Ascending aorta (tissue), 2 donors: ENCODE data around the gene PANX2. TPM values are rescaled to one million over a fixed set of nuclear protein-coding genes. Genes with fewer than 3 reads are reported as not detected.

ENCODE experiments used
- DNase-seq, 2 donors: peaks; one replicate each; pipeline ENCODE4 v3.0.0-alpha.2; 2019; ENCODE audit warnings: low spot score in 2 of 2
- H3K27ac ChIP-seq, 2 donors: fragments of 200-600 bp; sonication (generic); one replicate each; pipeline ENCODE4 v1.5.1; 2016 to 2017; ENCODE audit warnings: mild to moderate bottlenecking in 1 of 2
- H3K27me3 ChIP-seq: fragments of 200-600 bp; sonication (generic); one replicate; pipeline ENCODE4 v1.5.1; 2017
- H3K36me3 ChIP-seq, 2 donors: fragments of 200-600 bp; sonication (generic); one replicate each; pipeline ENCODE4 v1.5.1; 2016
- H3K4me1 ChIP-seq, 2 donors: fragments of 200-600 bp; sonication (generic); one replicate each; pipeline ENCODE4 v1.5.1; 2016 to 2017; ENCODE audit warnings: mild to moderate bottlenecking in 1 of 2
- H3K4me3 ChIP-seq, 2 donors: fragments of 200-600 bp; sonication (generic); one replicate each; pipeline ENCODE4 v1.5.1; 2016 to 2017; ENCODE audit warnings: mild to moderate bottlenecking in 1 of 2
- H3K9me3 ChIP-seq, 2 donors: fragments of 200-600 bp; sonication (generic); one replicate each; pipeline ENCODE4 v1.5.1; 2016
- intact Hi-C: fragments of 100-400 bp; cut with DNase I; formaldehyde crosslinking; loops from one replicate; pipeline ENCODE4 v1.15.1; 2023
- total RNA-seq: library from RNA; depleted of rRNA; stranded (reverse); fragments of >200 nt; gene quantifications from one replicate; pipeline ENCODE4 v1.1.0, GENCODE V29; 2016
- TF ChIP-seq, protein P1 (sequence below), 3 experiments: fragments of 200-600 bp in 2 of 3; fragments of 450-650 bp in 1 of 3; sonication (generic) in 2 of 3; IDR thresholded peaks; one replicate each; pipeline ENCODE4 v1.5.1; 2016 to 2019; ENCODE audit warnings: antibody characterized with exemption in 3 of 3, mild to moderate bottlenecking in 1 of 3, moderate library complexity in 1 of 3

Gene PANX2, protein sequence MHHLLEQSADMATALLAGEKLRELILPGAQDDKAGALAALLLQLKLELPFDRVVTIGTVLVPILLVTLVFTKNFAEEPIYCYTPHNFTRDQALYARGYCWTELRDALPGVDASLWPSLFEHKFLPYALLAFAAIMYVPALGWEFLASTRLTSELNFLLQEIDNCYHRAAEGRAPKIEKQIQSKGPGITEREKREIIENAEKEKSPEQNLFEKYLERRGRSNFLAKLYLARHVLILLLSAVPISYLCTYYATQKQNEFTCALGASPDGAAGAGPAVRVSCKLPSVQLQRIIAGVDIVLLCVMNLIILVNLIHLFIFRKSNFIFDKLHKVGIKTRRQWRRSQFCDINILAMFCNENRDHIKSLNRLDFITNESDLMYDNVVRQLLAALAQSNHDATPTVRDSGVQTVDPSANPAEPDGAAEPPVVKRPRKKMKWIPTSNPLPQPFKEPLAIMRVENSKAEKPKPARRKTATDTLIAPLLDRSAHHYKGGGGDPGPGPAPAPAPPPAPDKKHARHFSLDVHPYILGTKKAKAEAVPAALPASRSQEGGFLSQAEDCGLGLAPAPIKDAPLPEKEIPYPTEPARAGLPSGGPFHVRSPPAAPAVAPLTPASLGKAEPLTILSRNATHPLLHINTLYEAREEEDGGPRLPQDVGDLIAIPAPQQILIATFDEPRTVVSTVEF
- 0.32 TPM for total RNA-seq

- Histone ChIP-seq H3K27ac (no peak within 1 kb of the TSS), H3K27me3 (no peaks in the 10 kb centered on the region), H3K9me3 (no peaks in the 10 kb centered on the region), H3K4me1 (peaks cover 4 to 5% of the 10 kb centered on the region in 2 donors), H3K4me3 (peak within 1 kb of the TSS; percentile 68 to 69), H3K36me3 (no peaks in the 10 kb centered on the region)
- TF ChIP-seq, protein P1, sequence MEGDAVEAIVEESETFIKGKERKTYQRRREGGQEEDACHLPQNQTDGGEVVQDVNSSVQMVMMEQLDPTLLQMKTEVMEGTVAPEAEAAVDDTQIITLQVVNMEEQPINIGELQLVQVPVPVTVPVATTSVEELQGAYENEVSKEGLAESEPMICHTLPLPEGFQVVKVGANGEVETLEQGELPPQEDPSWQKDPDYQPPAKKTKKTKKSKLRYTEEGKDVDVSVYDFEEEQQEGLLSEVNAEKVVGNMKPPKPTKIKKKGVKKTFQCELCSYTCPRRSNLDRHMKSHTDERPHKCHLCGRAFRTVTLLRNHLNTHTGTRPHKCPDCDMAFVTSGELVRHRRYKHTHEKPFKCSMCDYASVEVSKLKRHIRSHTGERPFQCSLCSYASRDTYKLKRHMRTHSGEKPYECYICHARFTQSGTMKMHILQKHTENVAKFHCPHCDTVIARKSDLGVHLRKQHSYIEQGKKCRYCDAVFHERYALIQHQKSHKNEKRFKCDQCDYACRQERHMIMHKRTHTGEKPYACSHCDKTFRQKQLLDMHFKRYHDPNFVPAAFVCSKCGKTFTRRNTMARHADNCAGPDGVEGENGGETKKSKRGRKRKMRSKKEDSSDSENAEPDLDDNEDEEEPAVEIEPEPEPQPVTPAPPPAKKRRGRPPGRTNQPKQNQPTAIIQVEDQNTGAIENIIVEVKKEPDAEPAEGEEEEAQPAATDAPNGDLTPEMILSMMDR (IDR thresholded peaks at IDR 0.05), result no peak
- DNase-seq, result no peak
- intact Hi-C loops, result no loop called here
Measured at GRCh38 chr22:50170453-50171318, at the start of gene PANX2. Gene PANX2 (plus strand): TSS chr22:50170731. CDS start chr22:50170731, 0 bp downstream.

- no peak for DNase-seq
- TF ChIP-seq, protein P1 (IDR thresholded peaks at IDR 0.05), result no peak
- peaks cover 0 to 9% of the 10 kb centered on the region in 2 donors for H3K4me1 ChIP-seq
- no peaks in the 10 kb centered on the region for H3K36me3 ChIP-seq
- peaks cover 13 to 17% of the 10 kb centered on the region in 2 donors for H3K9me3 ChIP-seq
- no peak overlapping the region for H3K4me3 ChIP-seq
- H3K27me3 ChIP-seq, result no peaks in the 10 kb centered on the region
- H3K27ac ChIP-seq, result no peak overlapping the region
- intact Hi-C loops, result no loop called here
Measured at GRCh38 chr22:50121202-50121740, 49.3 kb upstream of the PANX2 start.

DNA sequence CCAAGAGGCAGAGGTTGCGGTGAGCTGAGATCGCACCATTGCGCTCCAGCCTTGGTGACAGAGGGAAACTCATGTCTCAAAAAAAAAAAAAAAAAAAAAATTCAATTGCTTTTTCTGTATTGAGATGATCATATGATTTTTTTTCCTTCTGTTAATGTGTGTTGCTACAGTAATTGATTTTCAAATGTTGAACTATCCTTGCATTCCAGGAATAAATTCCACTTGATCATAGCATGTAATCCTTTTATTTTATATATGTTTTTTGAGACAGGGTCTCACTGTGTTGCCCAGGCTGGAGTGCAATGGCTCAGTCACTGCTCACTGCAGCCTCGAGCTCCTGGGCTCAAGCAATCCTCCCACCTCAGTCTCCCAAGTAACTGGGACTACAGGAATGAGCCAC is 47.4 kb upstream of the PANX2 start:
- Histone ChIP-seq H3K9me3 (peaks cover 13 to 17% of the 10 kb centered on the region in 2 donors), H3K27ac (no peak overlapping the region), H3K36me3 (no peaks in the 10 kb centered on the region), H3K4me3 (no peak overlapping the region), H3K27me3 (no peaks in the 10 kb centered on the region), H3K4me1 (peaks cover 0 to 9% of the 10 kb centered on the region in 2 donors)
- intact Hi-C loops, result no loop called here
- DNase-seq, result no peak
- TF ChIP-seq, protein P1 (IDR thresholded peaks at IDR 0.05), result no peak

- intact Hi-C loops, result no loop called here
- no peak for DNase-seq
Measured at GRCh38 chr22:50125029-50125428, 45.5 kb upstream of the PANX2 start.

More at GRCh38 chr22:50125029-50125428, 45.5 kb upstream of the PANX2 start:
- TF ChIP-seq, protein P1 (IDR thresholded peaks at IDR 0.05), result no peak
- H3K36me3 ChIP-seq, result no peaks in the 10 kb centered on the region
- H3K4me1 ChIP-seq, result no peaks in the 10 kb centered on the region
- no peak overlapping the region for H3K4me3 ChIP-seq
- H3K9me3 ChIP-seq, result peaks cover 13 to 17% of the 10 kb centered on the region in 2 donors
- H3K27me3 ChIP-seq, result no peaks in the 10 kb centered on the region
- no peak overlapping the region for H3K27ac ChIP-seq
